Measurements from ENCODE around the gene CKAP4. TPM values are rescaled to one million over a fixed set of nuclear protein-coding genes. Genes with fewer than 3 reads are reported as not detected.

Gene CKAP4
- total and polyA plus RNA-seq, 9 of the 15 experiments (the other 6 are each of a cell fraction or from before 2014, with no cell fraction given) = 0.08 to 0.20 TPM; not detected in 7

DNA sequence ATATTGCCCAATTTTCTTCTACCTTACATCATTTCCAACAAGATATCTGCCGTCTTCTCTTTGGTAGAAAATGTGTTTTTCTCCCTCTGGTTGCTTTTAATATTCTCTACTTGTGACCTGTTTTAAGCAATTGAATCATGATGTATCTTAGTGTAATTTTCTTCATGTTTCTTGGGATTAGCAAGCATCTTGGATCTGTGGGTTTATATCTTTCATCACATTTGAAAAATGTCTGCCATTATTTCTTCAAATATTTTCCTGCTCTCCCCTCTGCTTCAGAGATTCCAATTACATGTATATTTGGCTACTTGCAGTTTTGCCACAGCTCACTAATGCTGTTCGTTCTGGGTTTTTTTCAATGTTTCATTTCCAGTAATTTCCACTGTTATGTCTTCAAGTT, 30.1 kb downstream of the CKAP4 start:
- no peak overlapping the region for H2AFZ ChIP-seq (ENCODE audit: low read depth, low read length)
- H3K4me2 ChIP-seq (ENCODE audit: insufficient read depth, low read length) = no peak overlapping the region
- no TSS peak for BruUV-seq (replicated peaks)
- POLR2A ChIA-PET = no interaction called here
- H3K27me3 ChIP-seq (ENCODE audit: control insufficient read depth in 2 of 2, insufficient read depth in 2 of 2, low read length in 2 of 2) = no peaks in the 10 kb centered on the region; a peak in 1 of 5 replicates
- no peaks in the 10 kb centered on the region for H3K79me2 ChIP-seq (ENCODE audit: control insufficient read depth, insufficient read depth, low read length)
- no peaks in the 10 kb centered on the region for H3K4me1 ChIP-seq (replicated peaks in 1 of 2; ENCODE audit: control insufficient read depth in 2 of 2, insufficient read depth in 2 of 2, low read length in 2 of 2)
- H4K20me1 ChIP-seq (replicated peaks; ENCODE audit: control insufficient read depth, insufficient read depth, low read length) = no peaks in the 10 kb centered on the region
- in situ Hi-C loops (cut with MboI) (no loop called here), intact Hi-C loops (cut with micrococcal nuclease) (no loop called here)
- no peak overlapping the region for H3K9ac ChIP-seq (ENCODE audit: insufficient read depth in 1 of 2, low read depth in 2 of 2, low read length in 2 of 2)
- H3K9me1 ChIP-seq (ENCODE audit: control insufficient read depth, insufficient read depth, low read length) = no peaks in the 10 kb centered on the region
- CTCF ChIA-PET (ENCODE audit: low intra/inter-chr PET ratio) = no interaction called here
- H3K27ac ChIP-seq (ENCODE audit: extremely low read depth, low read depth, low read length) = no peak overlapping the region
- no peaks in the 10 kb centered on the region for H3K36me3 ChIP-seq (ENCODE audit: control insufficient read depth, insufficient read depth, low read length)
- 0% methylated on average over 2 of the region's 2 CpGs for WGBS (ENCODE audit: insufficient coverage, low coverage, missing lambda C conversion rate)
- FAIRE-seq (no peak), ATAC-seq (no peak), DNase-seq (ENCODE audit: extremely low read depth in 1 of 4, low spot score in 3 of 4) (no peak)
- H3K4me3 ChIP-seq = no peak overlapping the region
- peaks cover 3% of the 10 kb centered on the region; the same call in 1 of the 2 replicates for H3K9me3 ChIP-seq (replicated peaks; ENCODE audit: control insufficient read depth, insufficient read depth, low read depth, low read length)
- TF ChIP-seq MITF (IDR thresholded peaks at IDR 0.05) (no peak), SNAPC5 (CRISPR knock-in tag; IDR thresholded peaks at IDR 0.05) (no peak), CBX3 (IDR thresholded peaks at IDR 0.05; ENCODE audit: borderline replicate concordance in 1 of 2, low read length in 2 of 2) (peak in 1 of 2 experiments; percentile 67; a peak in 2 of 3 replicates), COPS2 (conservative IDR thresholded peaks at IDR 0.05) (no peak), TRIM28 (IDR thresholded peaks at IDR 0.05) (peak; percentile 47; the same call in 1 of the 2 replicates), BCOR (IDR thresholded peaks at IDR 0.05) (no peak), TRIM25 (IDR thresholded peaks at IDR 0.05; ENCODE audit: borderline replicate concordance) (no peak), SIN3B (IDR thresholded peaks at IDR 0.05; ENCODE audit: low read depth) (no peak), ZNF518B (CRISPR knock-in tag; IDR thresholded peaks at IDR 0.05) (no peak)
- TF ChIP-seq, protein P1, sequence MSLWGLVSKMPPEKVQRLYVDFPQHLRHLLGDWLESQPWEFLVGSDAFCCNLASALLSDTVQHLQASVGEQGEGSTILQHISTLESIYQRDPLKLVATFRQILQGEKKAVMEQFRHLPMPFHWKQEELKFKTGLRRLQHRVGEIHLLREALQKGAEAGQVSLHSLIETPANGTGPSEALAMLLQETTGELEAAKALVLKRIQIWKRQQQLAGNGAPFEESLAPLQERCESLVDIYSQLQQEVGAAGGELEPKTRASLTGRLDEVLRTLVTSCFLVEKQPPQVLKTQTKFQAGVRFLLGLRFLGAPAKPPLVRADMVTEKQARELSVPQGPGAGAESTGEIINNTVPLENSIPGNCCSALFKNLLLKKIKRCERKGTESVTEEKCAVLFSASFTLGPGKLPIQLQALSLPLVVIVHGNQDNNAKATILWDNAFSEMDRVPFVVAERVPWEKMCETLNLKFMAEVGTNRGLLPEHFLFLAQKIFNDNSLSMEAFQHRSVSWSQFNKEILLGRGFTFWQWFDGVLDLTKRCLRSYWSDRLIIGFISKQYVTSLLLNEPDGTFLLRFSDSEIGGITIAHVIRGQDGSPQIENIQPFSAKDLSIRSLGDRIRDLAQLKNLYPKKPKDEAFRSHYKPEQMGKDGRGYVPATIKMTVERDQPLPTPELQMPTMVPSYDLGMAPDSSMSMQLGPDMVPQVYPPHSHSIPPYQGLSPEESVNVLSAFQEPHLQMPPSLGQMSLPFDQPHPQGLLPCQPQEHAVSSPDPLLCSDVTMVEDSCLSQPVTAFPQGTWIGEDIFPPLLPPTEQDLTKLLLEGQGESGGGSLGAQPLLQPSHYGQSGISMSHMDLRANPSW (CRISPR knock-in tag; IDR thresholded peaks at IDR 0.05) = no peak
- TF ChIP-seq, protein P2, sequence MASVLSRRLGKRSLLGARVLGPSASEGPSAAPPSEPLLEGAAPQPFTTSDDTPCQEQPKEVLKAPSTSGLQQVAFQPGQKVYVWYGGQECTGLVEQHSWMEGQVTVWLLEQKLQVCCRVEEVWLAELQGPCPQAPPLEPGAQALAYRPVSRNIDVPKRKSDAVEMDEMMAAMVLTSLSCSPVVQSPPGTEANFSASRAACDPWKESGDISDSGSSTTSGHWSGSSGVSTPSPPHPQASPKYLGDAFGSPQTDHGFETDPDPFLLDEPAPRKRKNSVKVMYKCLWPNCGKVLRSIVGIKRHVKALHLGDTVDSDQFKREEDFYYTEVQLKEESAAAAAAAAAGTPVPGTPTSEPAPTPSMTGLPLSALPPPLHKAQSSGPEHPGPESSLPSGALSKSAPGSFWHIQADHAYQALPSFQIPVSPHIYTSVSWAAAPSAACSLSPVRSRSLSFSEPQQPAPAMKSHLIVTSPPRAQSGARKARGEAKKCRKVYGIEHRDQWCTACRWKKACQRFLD (CRISPR knock-in tag; IDR thresholded peaks at IDR 0.05) = no peak

Measured in K562 (cell line).